ENCODE data around the gene PER2.
A peak's percentile ranks its signal among the peaks of the same experiment; 100 is the strongest.

DNA sequence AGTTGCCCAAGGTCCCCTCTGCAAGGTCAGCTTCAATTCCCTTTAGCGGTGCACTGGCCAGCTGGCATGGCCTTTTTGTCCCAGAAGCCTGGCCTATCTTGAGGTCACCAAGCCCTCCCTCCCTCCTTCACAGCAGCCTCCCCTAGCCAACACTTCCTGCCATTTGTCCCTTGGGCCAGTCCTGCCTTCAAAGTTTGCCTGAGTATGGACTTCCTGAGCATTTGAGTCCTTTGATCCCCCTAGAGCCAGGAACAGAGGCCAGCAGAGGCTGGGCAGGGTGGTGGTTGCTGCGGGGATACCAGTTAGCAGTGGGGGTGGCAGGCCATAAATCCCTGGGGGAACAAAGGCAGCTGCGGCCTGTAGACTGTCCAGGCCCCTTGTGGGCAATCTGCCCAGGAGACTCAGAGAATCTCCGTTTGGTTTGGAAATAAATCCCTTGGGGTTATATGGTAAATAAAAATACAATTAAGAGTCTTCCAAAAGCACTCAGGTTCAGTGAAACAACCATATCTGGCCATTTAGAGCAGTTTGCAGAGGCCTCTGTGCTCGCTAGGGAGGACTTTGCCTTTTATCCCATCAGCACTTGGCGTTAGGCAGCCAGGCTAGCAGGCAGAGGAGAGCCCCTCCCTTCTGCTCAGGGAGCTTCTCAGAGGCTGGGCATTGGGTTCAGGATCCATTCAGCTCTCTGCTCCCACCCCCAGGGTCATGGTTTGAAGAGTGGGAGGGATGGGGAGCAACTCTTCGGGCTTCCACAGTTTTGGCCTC lies 45.5 kb downstream of the PER2 start:
- TF ChIP-seq POLR2A (IDR thresholded peaks at IDR 0.05) (no peak), POLR2AphosphoS5 (IDR thresholded peaks at IDR 0.05) (peak; percentile 24 to 74 (median 60))
